NB4 (cell line): Measurements from ENCODE around the gene PCDHB7.

Experiments
- CTCF ChIP-seq: IDR thresholded peaks from one replicate; pipeline ENCODE4 v1.5.1; 2012; ENCODE audit warnings: low read depth, low read length
- MAX ChIP-seq: IDR thresholded peaks from 2 replicates; pipeline ENCODE4 v1.6.1; 2011; ENCODE audit warnings: low read depth, low read length
- MYC ChIP-seq: IDR thresholded peaks from 2 replicates; pipeline ENCODE4 v1.6.1; 2011; ENCODE audit warnings: low read depth, low read length
- POLR2A ChIP-seq: IDR thresholded peaks from 2 replicates; pipeline ENCODE4 v1.6.1; 2011; ENCODE audit warnings: mild to moderate bottlenecking; ENCODE audit not compliant: insufficient read length; ENCODE audit errors: extremely low read depth

- TF ChIP-seq CTCF (peak; percentile 78), POLR2A (no peak), MAX (no peak), MYC (no peak)
These were observed 19.8 kb downstream of the PCDHB7 start, which contains the start of gene PCDHB10 for GRCh38 chr5:141192110-141192725.
